ENCODE data around the gene TRAPPC5. TPM values are rescaled to one million over a fixed set of nuclear protein-coding genes. Genes with fewer than 3 reads are reported as not detected.

Gene TRAPPC5
- total RNA-seq, 6 experiments from 2014 or later: 41.7 to 66.5 (median 52.0) TPM

DNA sequence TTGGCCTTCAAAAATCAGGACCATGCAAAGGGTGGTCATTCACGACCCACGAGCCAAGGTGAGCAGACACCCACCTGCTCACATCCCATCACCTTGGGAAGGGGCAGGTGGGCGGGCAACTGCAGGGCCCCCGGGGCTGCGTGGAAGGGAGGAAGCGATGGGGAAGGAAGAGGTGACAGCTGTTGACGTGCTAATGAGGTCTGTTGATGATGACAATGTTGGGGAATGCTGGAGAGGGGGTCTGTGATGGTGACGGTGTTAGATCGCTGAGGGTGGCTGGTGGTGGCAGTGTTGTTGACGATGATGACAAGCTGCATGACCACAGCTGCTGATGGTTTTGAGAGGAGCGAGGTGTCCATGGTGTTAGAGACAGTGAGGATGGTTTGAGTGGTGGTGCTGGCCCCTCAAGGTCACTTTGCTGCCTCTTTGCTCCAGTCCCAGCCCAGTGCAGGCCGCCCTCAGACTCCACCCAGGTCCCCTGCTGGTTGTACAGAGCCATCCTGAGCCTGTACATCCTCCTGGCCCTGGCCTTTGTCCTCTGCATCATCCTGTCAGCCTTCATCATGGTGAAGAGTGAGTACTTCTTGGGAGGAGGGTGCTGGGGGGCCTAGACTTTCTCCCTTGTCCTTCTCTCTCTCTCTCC, 2.8 kb upstream of the TRAPPC5 start:
- TF ChIP-seq POLR2A (IDR thresholded peaks at IDR 0.05): no peak
- TF ChIP-seq, protein P1, sequence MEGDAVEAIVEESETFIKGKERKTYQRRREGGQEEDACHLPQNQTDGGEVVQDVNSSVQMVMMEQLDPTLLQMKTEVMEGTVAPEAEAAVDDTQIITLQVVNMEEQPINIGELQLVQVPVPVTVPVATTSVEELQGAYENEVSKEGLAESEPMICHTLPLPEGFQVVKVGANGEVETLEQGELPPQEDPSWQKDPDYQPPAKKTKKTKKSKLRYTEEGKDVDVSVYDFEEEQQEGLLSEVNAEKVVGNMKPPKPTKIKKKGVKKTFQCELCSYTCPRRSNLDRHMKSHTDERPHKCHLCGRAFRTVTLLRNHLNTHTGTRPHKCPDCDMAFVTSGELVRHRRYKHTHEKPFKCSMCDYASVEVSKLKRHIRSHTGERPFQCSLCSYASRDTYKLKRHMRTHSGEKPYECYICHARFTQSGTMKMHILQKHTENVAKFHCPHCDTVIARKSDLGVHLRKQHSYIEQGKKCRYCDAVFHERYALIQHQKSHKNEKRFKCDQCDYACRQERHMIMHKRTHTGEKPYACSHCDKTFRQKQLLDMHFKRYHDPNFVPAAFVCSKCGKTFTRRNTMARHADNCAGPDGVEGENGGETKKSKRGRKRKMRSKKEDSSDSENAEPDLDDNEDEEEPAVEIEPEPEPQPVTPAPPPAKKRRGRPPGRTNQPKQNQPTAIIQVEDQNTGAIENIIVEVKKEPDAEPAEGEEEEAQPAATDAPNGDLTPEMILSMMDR (IDR thresholded peaks at IDR 0.05): no peak
- intact Hi-C loops (cut with DNase I): loop anchor here (5.0 kb wide), 2 partner anchors 105 to 110 kb away; no protein-coding TSS in a partner anchor
- H3K27me3 ChIP-seq: no peaks in the 10 kb centered on the region
- no peaks in the 10 kb centered on the region for H3K9me3 ChIP-seq
- 43% methylated on average over 11 of the region's 12 CpGs for WGBS (ENCODE audit: insufficient coverage, low coverage, low lambda C conversion rate, missing lambda C conversion rate)
- H3K4me1 ChIP-seq: peaks cover 0 to 10% (median 4%) of the 10 kb centered on the region in 4 donors
- H3K4me3 ChIP-seq: no peak overlapping the region
- DNase-seq: no peak
- no peaks in the 10 kb centered on the region for H3K36me3 ChIP-seq
- no peak for ATAC-seq
- no peak overlapping the region for H3K27ac ChIP-seq

DNA sequence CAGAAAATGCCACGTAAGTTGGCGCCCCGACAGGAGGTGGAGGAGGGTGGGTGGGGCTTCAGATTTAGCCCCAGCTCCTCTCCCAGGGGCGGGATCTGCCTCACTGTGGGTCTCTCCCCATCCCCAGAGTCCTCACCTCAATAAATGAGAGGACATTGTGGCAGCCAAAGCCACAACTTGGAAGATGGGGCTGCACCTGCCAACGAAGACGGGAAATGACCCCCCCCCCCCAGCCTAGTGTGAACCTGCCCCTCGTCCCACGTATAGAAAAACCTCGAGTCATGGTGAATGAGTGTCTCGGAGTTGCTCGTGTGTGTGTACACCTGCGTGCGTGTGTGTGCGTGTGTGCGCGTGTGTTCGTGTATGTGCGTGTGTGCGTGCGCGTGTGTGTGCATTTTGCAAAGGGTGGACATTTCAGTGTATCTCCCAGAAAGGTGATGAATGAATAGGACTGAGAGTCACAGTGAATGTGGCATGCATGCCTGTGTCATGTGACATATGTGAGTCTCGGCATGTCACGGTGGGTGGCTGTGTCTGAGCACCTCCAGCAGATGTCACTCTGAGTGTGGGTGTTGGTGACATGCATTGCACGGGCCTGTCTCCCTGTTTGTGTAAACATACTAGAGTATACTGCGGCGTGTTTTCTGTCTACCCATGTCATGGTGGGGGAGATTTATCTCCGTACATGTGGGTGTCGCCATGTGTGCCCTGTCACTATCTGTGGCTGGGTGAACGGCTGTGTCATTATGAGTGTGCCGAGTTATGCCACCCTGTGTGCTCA, 1.5 kb upstream of the TRAPPC5 start:
- Histone ChIP-seq H3K4me3 (no peak overlapping the region), H3K27ac (no peak overlapping the region), H3K36me3 (peaks cover 0 to 7% (median 0%) of the 10 kb centered on the region in 4 donors), H3K27me3 (no peaks in the 10 kb centered on the region), H3K4me1 (peaks cover 0 to 10% (median 4%) of the 10 kb centered on the region in 4 donors), H3K9me3 (no peaks in the 10 kb centered on the region)
- DNase-seq: peak in 1 of 3 donors; percentile 52
- TF ChIP-seq, protein P1 (IDR thresholded peaks at IDR 0.05): peak in 3 of 4 donors; percentile 21 to 32 (median 29)
- no peak for TF ChIP-seq POLR2A (IDR thresholded peaks at IDR 0.05)
- intact Hi-C loops (cut with DNase I): loop anchor here (5.0 kb wide), 2 partner anchors 107 to 112 kb away; no protein-coding TSS in a partner anchor
- peak; percentile 24 to 47 (median 41) for ATAC-seq
- 36% methylated on average over 28 of the region's 30 CpGs for WGBS (ENCODE audit: insufficient coverage, low coverage, low lambda C conversion rate, missing lambda C conversion rate)

DNA sequence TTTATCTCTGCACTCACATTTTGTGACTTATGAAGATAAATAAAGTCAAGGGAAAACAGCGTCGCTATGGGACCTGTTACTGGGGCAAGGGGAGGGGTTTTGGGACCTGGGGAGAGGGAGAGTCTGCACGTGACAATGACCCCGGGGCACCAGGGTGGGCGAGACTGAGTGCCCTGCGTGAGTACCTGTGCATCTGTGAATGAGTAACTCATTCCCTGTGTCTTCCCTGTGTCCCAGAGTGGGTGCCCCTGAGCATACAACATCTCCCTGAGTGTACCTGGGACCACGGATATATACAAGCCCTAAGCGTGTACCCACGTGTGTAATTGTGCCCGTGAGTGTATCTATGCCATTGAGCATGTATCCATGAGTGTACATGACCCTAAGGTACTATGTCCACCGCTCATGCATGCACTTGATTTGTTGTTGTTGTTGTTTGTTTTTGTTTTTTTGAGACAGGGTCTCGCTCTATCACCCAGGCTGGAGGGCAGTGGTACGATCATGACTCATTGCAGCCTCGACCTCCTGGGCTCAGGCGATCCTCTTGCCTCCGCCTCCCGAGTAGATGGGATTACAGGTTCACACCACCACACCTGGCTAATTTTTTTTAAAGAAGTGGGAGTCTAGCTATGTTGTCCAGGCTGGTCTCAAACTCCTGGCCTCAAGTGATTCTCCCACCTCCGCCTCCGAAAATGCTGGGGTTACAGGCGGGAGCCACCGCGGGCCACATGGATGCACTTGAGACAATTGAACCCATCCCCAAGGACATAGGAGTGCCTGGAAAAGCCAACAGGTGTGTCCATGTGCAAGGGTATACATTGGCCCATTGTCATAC, 645 bp upstream of the TRAPPC5 start:
- H3K4me3 ChIP-seq: peak overlapping the region in 2 of 3 donors; percentile 89
- peaks cover 0 to 7% (median 0%) of the 10 kb centered on the region in 4 donors for H3K36me3 ChIP-seq
- H3K4me1 ChIP-seq: peaks cover 0 to 10% (median 4%) of the 10 kb centered on the region in 4 donors
- H3K27ac ChIP-seq: peak overlapping the region in 1 of 3 donors; percentile 72
- no peak for ATAC-seq
- H3K27me3 ChIP-seq: no peaks in the 10 kb centered on the region
- no peaks in the 10 kb centered on the region for H3K9me3 ChIP-seq
- intact Hi-C loops (cut with DNase I): loop anchor here (5.0 to 10.0 kb wide), 3 partner anchors 108 to 115 kb away; no protein-coding TSS in a partner anchor
- no peak for TF ChIP-seq POLR2A (IDR thresholded peaks at IDR 0.05)
- TF ChIP-seq, protein P1 (IDR thresholded peaks at IDR 0.05): no peak
- DNase-seq: no peak
- WGBS (ENCODE audit: insufficient coverage, low coverage, low lambda C conversion rate, missing lambda C conversion rate): 30% methylated on average over 15 of the region's 22 CpGs

Measured in right lobe of liver (tissue), 6 donors.